ENCODE results near the gene NFIX.

Gene NFIX

GRCh38 chr19:13023656-13024055, 28.4 kb downstream of the NFIX start:
- DNase-seq = no peak

- DNase-seq = no peak
These were observed 29.1 kb downstream of the NFIX start for GRCh38 chr19:13024126-13024950.

- no peak for DNase-seq
These were observed 29.8 kb downstream of the NFIX start for GRCh38 chr19:13024951-13025697.

GRCh38 chr19:13025819-13026456, 30.7 kb downstream of the NFIX start:
- no peak for DNase-seq

- peak; percentile 71 for DNase-seq
These were observed 31.4 kb downstream of the NFIX start for GRCh38 chr19:13026462-13027370.

- no peak for DNase-seq
These were observed 32.3 kb downstream of the NFIX start for GRCh38 chr19:13027557-13027956.

GRCh38 chr19:13028027-13028426, 32.8 kb downstream of the NFIX start:
- no peak for DNase-seq

GRCh38 chr19:13029301-13029880, 34.1 kb downstream of the NFIX start:
- no peak for DNase-seq

GRCh38 chr19:13029893-13030292, 34.6 kb downstream of the NFIX start:
- DNase-seq = no peak

GRCh38 chr19:13031917-13032623, 36.8 kb downstream of the NFIX start:
- peak; percentile 43 for DNase-seq

GRCh38 chr19:13032837-13033236, 37.6 kb downstream of the NFIX start:
- no peak for DNase-seq

GRCh38 chr19:13033244-13033643, 38.0 kb downstream of the NFIX start:
- DNase-seq = no peak

- peak; percentile 0 for DNase-seq
These were observed 38.7 kb downstream of the NFIX start for GRCh38 chr19:13033819-13034611.

- DNase-seq = no peak
These were observed 39.4 kb downstream of the NFIX start for GRCh38 chr19:13034636-13035035.

- DNase-seq = no peak
These were observed 40.6 kb downstream of the NFIX start for GRCh38 chr19:13035820-13036365.

- DNase-seq = peak; percentile 50
These were observed 41.2 kb downstream of the NFIX start for GRCh38 chr19:13036366-13036976.

GRCh38 chr19:13037161-13037560, 41.9 kb downstream of the NFIX start:
- no peak for DNase-seq

- no peak for DNase-seq
These were observed 42.5 kb downstream of the NFIX start for GRCh38 chr19:13037731-13038130.

- no peak for DNase-seq
These were observed 43.3 kb downstream of the NFIX start for GRCh38 chr19:13038306-13039210.
